GM12878 (cell line): ENCODE results near the gene UFD1. TPM values are rescaled to one million over a fixed set of nuclear protein-coding genes. Genes with fewer than 3 reads are reported as not detected.

ENCODE experiments used
- ATAC-seq: fragments of 200-7000 bp; cut with Tn5 transposase; 3 replicates; pipeline ENCODE4 v1.9.1; 2020; ENCODE audit warnings: mild to moderate bottlenecking, moderate library complexity
- BruUV-seq: library from RNA; stranded (reverse); fragments of 400-500 nt; replicated peaks from 2 replicates; lab custom pipeline; 2021; lab: Mats Ljungman, UMichigan
- CTCF ChIA-PET: fragments of 300-600 bp; sonication (Branson Sonifier 250); formaldehyde crosslinking; extraction: SDS; loops from one replicate; lab custom pipeline; 2021; ENCODE audit warnings: inconsistent platforms; lab: Yijun Ruan, JAX
- POLR2A ChIA-PET: fragments of 350-600 bp; formaldehyde crosslinking; extraction: SDS; loops from one replicate; lab custom pipeline; 2021; ENCODE audit warnings: inconsistent platforms; lab: Charles Lee
- RAD21 ChIA-PET: fragments of 300-600 bp; sonication (Branson Sonifier 250); formaldehyde crosslinking; loops from one replicate; lab custom pipeline; 2023; ENCODE audit warnings: antibody characterized with exemption; ENCODE audit not compliant: unreplicated experiment; lab: Charles Lee
- SMC1A ChIA-PET: fragments of 300-600 bp; sonication (Branson Sonifier 250); formaldehyde crosslinking; loops from one replicate; lab custom pipeline; 2023; ENCODE audit not compliant: unreplicated experiment, uncharacterized antibody; lab: Charles Lee
- DNase-seq: peaks from one replicate; pipeline ENCODE4 v3.0.0-alpha.2; 2011; ENCODE audit warnings: low read depth, low spot score
- FAIRE-seq: peaks from 3 replicates; lab custom pipeline; 2011; peaks lifted over from hg19 to GRCh38; lab: Jason Lieb, UNC
- H2AFZ ChIP-seq: 2 replicates; pipeline ENCODE4 v1.6.0; 2011; ENCODE audit warnings: low read depth, low read length, control low read depth; ENCODE audit not compliant: control insufficient read depth
- H3K27ac ChIP-seq: 2 replicates; pipeline ENCODE4 v1.5.1; 2011; ENCODE audit warnings: control low read depth; ENCODE audit not compliant: control insufficient read depth, insufficient read depth
- H3K27me3 ChIP-seq, 2 experiments: replicated peaks in 1 of 2; 2 replicates each; pipeline versions ENCODE4 v1.6.0 to v1.6.1; 2011; ENCODE audit warnings: low read length in 1 of 2; ENCODE audit not compliant: control insufficient read depth in 2 of 2, insufficient read depth in 2 of 2
- H3K36me3 ChIP-seq, 2 experiments: 2 replicates each; pipeline ENCODE4 v1.5.1; 2011; ENCODE audit warnings: low read length in 1 of 2; ENCODE audit not compliant: control insufficient read depth in 2 of 2, insufficient read depth in 2 of 2
- H3K4me1 ChIP-seq: 2 replicates; pipeline ENCODE4 v1.6.1; 2011; ENCODE audit warnings: mild to moderate bottlenecking, low read length, moderate library complexity, mixed read lengths; ENCODE audit not compliant: control insufficient read depth, insufficient read depth
- H3K4me2 ChIP-seq: 2 replicates; pipeline ENCODE4 v1.6.0; 2011; ENCODE audit warnings: control low read depth; ENCODE audit not compliant: control insufficient read depth, insufficient read depth
- H3K4me3 ChIP-seq: fragments of 200-600 bp; sonication (generic); 2 replicates; pipeline ENCODE4 v1.5.1; 2016
- H3K79me2 ChIP-seq: 2 replicates; pipeline ENCODE4 v1.6.0; 2011; ENCODE audit warnings: low read length; ENCODE audit not compliant: control insufficient read depth, insufficient read depth
- H3K9ac ChIP-seq: 2 replicates; pipeline ENCODE4 v1.8.0; 2011; ENCODE audit warnings: low read length, control low read depth, mixed read lengths; ENCODE audit not compliant: control insufficient read depth, insufficient read depth
- H3K9me3 ChIP-seq: replicated peaks from 3 replicates; pipeline ENCODE4 v1.5.1; 2011; ENCODE audit warnings: mild to moderate bottlenecking, low read length; ENCODE audit not compliant: control insufficient read depth, insufficient read depth
- H4K20me1 ChIP-seq: 2 replicates; pipeline ENCODE4 v1.6.0; 2011; ENCODE audit not compliant: control insufficient read depth, insufficient read depth
- ATF7 ChIP-seq: fragments of 450-650 bp; IDR thresholded peaks from 2 replicates; pipeline ENCODE4 v1.6.1; 2016; ENCODE audit warnings: low read depth, mild to moderate bottlenecking
- BMI1 ChIP-seq: fragments of 450-650 bp; IDR thresholded peaks from 2 replicates; pipeline ENCODE4 v1.6.1; 2016; ENCODE audit warnings: mild to moderate bottlenecking, moderate library complexity, borderline replicate concordance
- IRF4 ChIP-seq: IDR thresholded peaks from 2 replicates; pipeline ENCODE4 v1.6.1; 2011; ENCODE audit warnings: low read depth, low read length
- LARP7 ChIP-seq: fragments of 450-650 bp; IDR thresholded peaks from 2 replicates; pipeline ENCODE4 v1.6.1; 2017; ENCODE audit warnings: mild to moderate bottlenecking
- MYB ChIP-seq: fragments of 150-350 bp; IDR thresholded peaks from 2 replicates; pipeline ENCODE4 v1.6.1; 2014; ENCODE audit warnings: mild to moderate bottlenecking, low read depth, low read length, borderline replicate concordance
- MYC ChIP-seq: IDR thresholded peaks from 2 replicates; pipeline ENCODE4 v1.6.1; 2011; ENCODE audit warnings: mild to moderate bottlenecking, low read length, moderate library complexity, inconsistent platforms; ENCODE audit not compliant: insufficient read depth, insufficient replicate concordance, insufficient read length, severe bottlenecking
- NBN ChIP-seq: fragments of 450-650 bp; IDR thresholded peaks from 2 replicates; pipeline ENCODE4 v1.6.1; 2016
- NFYB ChIP-seq: IDR thresholded peaks from 2 replicates; pipeline ENCODE4 v1.6.1; 2011; ENCODE audit warnings: low read depth, mild to moderate bottlenecking, low read length, improper control_type of control experiment, moderate library complexity; ENCODE audit not compliant: insufficient read depth
- NKRF ChIP-seq: fragments of 450-650 bp; conservative IDR thresholded peaks from 2 replicates; pipeline ENCODE4 v1.6.1; 2017; ENCODE audit warnings: mild to moderate bottlenecking, moderate library complexity
- NR2F1 ChIP-seq: fragments of 450-650 bp; conservative IDR thresholded peaks from 2 replicates; pipeline ENCODE4 v1.6.1; 2017; ENCODE audit warnings: mild to moderate bottlenecking
- POU2F2 ChIP-seq: IDR thresholded peaks from 3 replicates; pipeline ENCODE4 v1.6.1; 2011; ENCODE audit warnings: low read depth, mild to moderate bottlenecking, low read length, borderline replicate concordance
- SIX5 ChIP-seq: IDR thresholded peaks from 2 replicates; pipeline ENCODE4 v1.6.1; 2011; ENCODE audit warnings: mild to moderate bottlenecking, low read depth, low read length, moderate library complexity; ENCODE audit not compliant: severe bottlenecking
- TARDBP ChIP-seq: IDR thresholded peaks from 2 replicates; pipeline ENCODE4 v1.6.1; 2016; ENCODE audit warnings: borderline replicate concordance
- TCF3 ChIP-seq: IDR thresholded peaks from 2 replicates; pipeline ENCODE4 v1.6.1; 2012; ENCODE audit warnings: low read depth, mild to moderate bottlenecking, low read length, borderline replicate concordance; ENCODE audit not compliant: insufficient read depth
- WGBS: methylation state at CpG from one replicate; pipeline ENCODE4 v1.1.6; 2016; ENCODE audit warnings: low lambda C conversion rate; ENCODE audit not compliant: insufficient replicate concordance, insufficient coverage; ENCODE audit errors: missing lambda C conversion rate; 5-methylcytosine and 5-hydroxymethylcytosine counted together
- in situ Hi-C: fragments of 300-500 bp; cut with MboI; formaldehyde crosslinking; loops from 9 replicates; pipeline ENCODE4 v1.14.3; 2018; ENCODE audit warnings: mixed read lengths
- intact Hi-C: fragments of 100-400 bp; cut with micrococcal nuclease; formaldehyde crosslinking; loops from one replicate; pipeline ENCODE4 v1.14.2; 2022; ENCODE audit not compliant: unreplicated experiment
- polyA plus RNA-seq, 11 experiments: library from polyadenylated mRNA; depleted of rRNA in 4 of 11; unstranded in 6 of 11; stranded (reverse) in 5 of 11; fragments of >200 nt; fragmentation: Nextera tagmentation in 4 of 11; fragmentation: Illumina TruSeq in 1 of 11; extraction: Ambion mirVana in 4 of 11; extraction: Trizol in 1 of 11; gene quantifications; 1 replicate in 1 of 11; 2 replicates in 10 of 11; pipeline versions ENCODE4 v1.2.1 to v1.2.3, GENCODE V29; 2011 to 2016; ENCODE audit warnings: inconsistent platforms in 2 of 11, missing spikeins in 2 of 11, low read depth in 1 of 11
- total RNA-seq, 4 experiments: library from RNA; depleted of rRNA in 3 of 4; stranded (reverse); fragments of >200 nt in 3 of 4; fragmentation: Illumina TruSeq in 1 of 4; extraction: Trizol in 1 of 4; gene quantifications; 2 replicates each; pipeline versions ENCODE4 v1.2.1 to v1.2.3, GENCODE V29; 2013 to 2021
- TF ChIP-seq, protein P1 (sequence below): fragments of 450-650 bp; IDR thresholded peaks from 2 replicates; pipeline ENCODE4 v1.6.1; 2017; ENCODE audit warnings: antibody characterized with exemption, mild to moderate bottlenecking, moderate library complexity
- TF ChIP-seq, protein P2 (sequence below): fragments of 450-650 bp; IDR thresholded peaks from 2 replicates; pipeline ENCODE4 v1.6.1; 2016; ENCODE audit warnings: mild to moderate bottlenecking

The UFD1 gene
- total and polyA plus RNA-seq, 10 of the 15 experiments (the other 5 are each of a cell fraction or from before 2014, with no cell fraction given): 67.2 to 143 (median 117) TPM

DNA sequence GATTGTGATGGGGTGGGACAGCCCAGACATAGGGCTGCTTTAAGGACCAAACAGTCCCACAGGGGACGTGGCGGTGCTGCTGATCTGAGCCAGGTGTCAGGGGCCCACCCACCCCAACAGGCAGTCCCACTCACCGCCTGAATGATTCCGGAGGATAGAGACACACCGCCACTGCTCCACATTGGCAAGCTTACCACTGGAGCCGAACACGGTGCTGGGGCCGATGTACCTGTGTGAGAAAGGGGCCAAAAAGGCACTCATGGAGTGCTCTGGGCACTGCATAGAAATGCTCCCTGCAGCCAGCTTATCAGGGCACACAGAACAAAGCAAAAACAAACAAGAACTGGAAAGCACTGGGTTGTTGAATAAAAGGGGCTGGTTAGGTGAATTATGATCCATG, 73.3 kb downstream of the UFD1 start:
- FAIRE-seq (no peak), ATAC-seq (no peak), DNase-seq (no peak)
- no peaks in the 10 kb centered on the region for H3K27me3 ChIP-seq
- 97% methylated on average over 8 of the region's 8 CpGs for WGBS
- in situ Hi-C loops (no loop called here), intact Hi-C loops (no loop called here)
- CTCF ChIA-PET: interaction anchor here (0.6 to 1.3 kb wide), 4 partner anchors 10 to 33 kb away, joined by 3 to 4 read pairs (median 3); no protein-coding TSS in a partner anchor
- H3K4me3 ChIP-seq: no peak overlapping the region
- BruUV-seq: no TSS peak
- no peak overlapping the region for H2AFZ ChIP-seq
- POLR2A ChIA-PET: no interaction called here
- H3K36me3 ChIP-seq: peaks cover 21 to 26% of the 10 kb centered on the region in 2 experiments; a peak in 3 of 4 replicates
- no peaks in the 10 kb centered on the region for H3K4me1 ChIP-seq
- H4K20me1 ChIP-seq: no peaks in the 10 kb centered on the region
- H3K9ac ChIP-seq: no peak overlapping the region
- no peak overlapping the region for H3K4me2 ChIP-seq
- no peaks in the 10 kb centered on the region for H3K9me3 ChIP-seq
- RAD21 ChIA-PET: no interaction called here
- SMC1A ChIA-PET: no interaction called here
- no peaks in the 10 kb centered on the region; the same call in 1 of the 2 replicates for H3K79me2 ChIP-seq
- TF ChIP-seq IRF4 (no peak), MYC (no peak), BMI1 (no peak), NFYB (no peak), POU2F2 (no peak), ATF7 (no peak), TCF3 (no peak), MYB (no peak), NKRF (no peak), NR2F1 (no peak), NBN (no peak), LARP7 (no peak), TARDBP (no peak), SIX5 (no peak)
- TF ChIP-seq, protein P1, sequence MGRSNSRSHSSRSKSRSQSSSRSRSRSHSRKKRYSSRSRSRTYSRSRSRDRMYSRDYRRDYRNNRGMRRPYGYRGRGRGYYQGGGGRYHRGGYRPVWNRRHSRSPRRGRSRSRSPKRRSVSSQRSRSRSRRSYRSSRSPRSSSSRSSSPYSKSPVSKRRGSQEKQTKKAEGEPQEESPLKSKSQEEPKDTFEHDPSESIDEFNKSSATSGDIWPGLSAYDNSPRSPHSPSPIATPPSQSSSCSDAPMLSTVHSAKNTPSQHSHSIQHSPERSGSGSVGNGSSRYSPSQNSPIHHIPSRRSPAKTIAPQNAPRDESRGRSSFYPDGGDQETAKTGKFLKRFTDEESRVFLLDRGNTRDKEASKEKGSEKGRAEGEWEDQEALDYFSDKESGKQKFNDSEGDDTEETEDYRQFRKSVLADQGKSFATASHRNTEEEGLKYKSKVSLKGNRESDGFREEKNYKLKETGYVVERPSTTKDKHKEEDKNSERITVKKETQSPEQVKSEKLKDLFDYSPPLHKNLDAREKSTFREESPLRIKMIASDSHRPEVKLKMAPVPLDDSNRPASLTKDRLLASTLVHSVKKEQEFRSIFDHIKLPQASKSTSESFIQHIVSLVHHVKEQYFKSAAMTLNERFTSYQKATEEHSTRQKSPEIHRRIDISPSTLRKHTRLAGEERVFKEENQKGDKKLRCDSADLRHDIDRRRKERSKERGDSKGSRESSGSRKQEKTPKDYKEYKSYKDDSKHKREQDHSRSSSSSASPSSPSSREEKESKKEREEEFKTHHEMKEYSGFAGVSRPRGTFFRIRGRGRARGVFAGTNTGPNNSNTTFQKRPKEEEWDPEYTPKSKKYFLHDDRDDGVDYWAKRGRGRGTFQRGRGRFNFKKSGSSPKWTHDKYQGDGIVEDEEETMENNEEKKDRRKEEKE: no peak
- TF ChIP-seq, protein P2, sequence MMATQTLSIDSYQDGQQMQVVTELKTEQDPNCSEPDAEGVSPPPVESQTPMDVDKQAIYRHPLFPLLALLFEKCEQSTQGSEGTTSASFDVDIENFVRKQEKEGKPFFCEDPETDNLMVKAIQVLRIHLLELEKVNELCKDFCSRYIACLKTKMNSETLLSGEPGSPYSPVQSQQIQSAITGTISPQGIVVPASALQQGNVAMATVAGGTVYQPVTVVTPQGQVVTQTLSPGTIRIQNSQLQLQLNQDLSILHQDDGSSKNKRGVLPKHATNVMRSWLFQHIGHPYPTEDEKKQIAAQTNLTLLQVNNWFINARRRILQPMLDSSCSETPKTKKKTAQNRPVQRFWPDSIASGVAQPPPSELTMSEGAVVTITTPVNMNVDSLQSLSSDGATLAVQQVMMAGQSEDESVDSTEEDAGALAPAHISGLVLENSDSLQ: no peak
- H3K27ac ChIP-seq: no peak overlapping the region
